PC-3 (cell line): ENCODE data around the gene MAPK12.

Source experiments
- EZH2 ChIP-seq: fragments of 300-600 bp; sonication (generic); IDR thresholded peaks from one replicate; pipeline ENCODE4 v1.6.1; 2017; ENCODE audit warnings: antibody characterized with exemption, mild to moderate bottlenecking, low read length; ENCODE audit not compliant: unreplicated experiment
- EZH2phosphoT487 ChIP-seq: fragments of 300-600 bp; sonication (generic); IDR thresholded peaks from 2 replicates; pipeline ENCODE4 v1.6.1; 2018; ENCODE audit warnings: mild to moderate bottlenecking, antibody characterized with exemption, low read length, borderline replicate concordance
- TF ChIP-seq, protein P1 (sequence below): fragments of 300-600 bp; sonication (generic); conservative IDR thresholded peaks from 2 replicates; pipeline ENCODE4 v1.5.1; 2017; ENCODE audit warnings: antibody characterized with exemption, low read depth, mild to moderate bottlenecking, low read length

DNA sequence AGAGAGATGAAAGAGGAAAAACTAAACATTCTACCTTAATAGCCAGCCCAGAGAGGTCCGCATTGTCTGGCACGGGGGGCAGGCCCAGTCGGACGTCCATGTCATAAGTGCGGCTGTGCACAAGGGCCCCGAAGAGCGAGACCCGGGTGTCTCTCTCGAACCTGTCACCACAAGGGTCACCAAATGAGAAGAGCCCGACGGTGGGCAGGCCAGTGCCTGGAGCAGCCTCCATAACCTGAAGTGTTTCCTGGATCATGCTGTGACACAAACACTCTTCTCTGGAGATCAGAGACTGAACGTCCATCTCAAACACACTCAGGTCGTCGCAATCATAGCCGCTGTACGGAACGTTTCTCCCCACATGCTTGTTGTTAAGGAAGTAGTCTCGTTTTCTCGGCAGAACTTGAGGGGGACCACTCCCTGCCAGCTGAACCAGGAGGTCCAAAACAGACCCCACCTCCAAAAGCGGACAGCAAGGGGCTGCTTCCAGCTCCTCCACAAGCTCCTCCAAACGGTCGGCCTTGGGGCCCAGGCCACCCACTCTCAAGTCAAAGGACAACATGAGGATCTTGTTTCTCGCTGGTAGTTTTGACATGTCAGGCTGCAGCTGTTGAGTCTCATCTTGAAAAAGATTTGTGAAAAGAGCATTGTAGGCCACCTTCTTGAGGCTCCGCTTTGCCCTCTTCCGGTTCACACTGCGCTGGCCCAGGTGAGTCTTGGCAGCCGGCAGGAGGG is 17.6 kb downstream of the MAPK12 start:
- TF ChIP-seq, protein P1, sequence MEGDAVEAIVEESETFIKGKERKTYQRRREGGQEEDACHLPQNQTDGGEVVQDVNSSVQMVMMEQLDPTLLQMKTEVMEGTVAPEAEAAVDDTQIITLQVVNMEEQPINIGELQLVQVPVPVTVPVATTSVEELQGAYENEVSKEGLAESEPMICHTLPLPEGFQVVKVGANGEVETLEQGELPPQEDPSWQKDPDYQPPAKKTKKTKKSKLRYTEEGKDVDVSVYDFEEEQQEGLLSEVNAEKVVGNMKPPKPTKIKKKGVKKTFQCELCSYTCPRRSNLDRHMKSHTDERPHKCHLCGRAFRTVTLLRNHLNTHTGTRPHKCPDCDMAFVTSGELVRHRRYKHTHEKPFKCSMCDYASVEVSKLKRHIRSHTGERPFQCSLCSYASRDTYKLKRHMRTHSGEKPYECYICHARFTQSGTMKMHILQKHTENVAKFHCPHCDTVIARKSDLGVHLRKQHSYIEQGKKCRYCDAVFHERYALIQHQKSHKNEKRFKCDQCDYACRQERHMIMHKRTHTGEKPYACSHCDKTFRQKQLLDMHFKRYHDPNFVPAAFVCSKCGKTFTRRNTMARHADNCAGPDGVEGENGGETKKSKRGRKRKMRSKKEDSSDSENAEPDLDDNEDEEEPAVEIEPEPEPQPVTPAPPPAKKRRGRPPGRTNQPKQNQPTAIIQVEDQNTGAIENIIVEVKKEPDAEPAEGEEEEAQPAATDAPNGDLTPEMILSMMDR = no peak
- TF ChIP-seq EZH2 (no peak), EZH2phosphoT487 (no peak)
